HepG2 (cell line): ENCODE data around the gene SOX21. TPM values are rescaled to one million over a fixed set of nuclear protein-coding genes. Genes with fewer than 3 reads are reported as not detected.

Source experiments
- ATAC-seq: fragments of 200-7000 bp; cut with Tn5 transposase; 3 replicates; pipeline ENCODE4 v1.9.1; 2020; ENCODE audit warnings: mild to moderate bottlenecking, moderate library complexity
- BruUV-seq: library from RNA; stranded (reverse); fragments of 400-500 nt; replicated peaks from 2 replicates; lab custom pipeline; 2021; lab: Mats Ljungman, UMichigan
- CTCF ChIA-PET: fragments of 300-600 bp; formaldehyde crosslinking; extraction: SDS; loops from one replicate; lab custom pipeline; 2021; ENCODE audit warnings: low total read pairs, inconsistent platforms, low intra/inter-chr PET ratio; lab: Yijun Ruan, JAX
- POLR2A ChIA-PET: fragments of 350-600 bp; sonication (Branson Sonifier 250); formaldehyde crosslinking; loops from one replicate; lab custom pipeline; 2020; ENCODE audit warnings: antibody characterized with exemption, inconsistent platforms; lab: Yijun Ruan, JAX
- DNase-seq: peaks from one replicate; pipeline ENCODE4 v3.0.0-alpha.2; 2015; ENCODE audit warnings: low spot score
- FAIRE-seq: peaks from 3 replicates; lab custom pipeline; 2011; peaks lifted over from hg19 to GRCh38; lab: Jason Lieb, UNC
- H2AFZ ChIP-seq: one replicate; pipeline ENCODE4 v1.6.1; 2011; ENCODE audit warnings: low read length, inconsistent platforms
- H3K27ac ChIP-seq: fragments of 300-600 bp; 3 replicates; pipeline ENCODE4 v1.8.0; 2011; ENCODE audit warnings: mixed run types, mild to moderate bottlenecking, mixed read lengths, low read length, inconsistent platforms; ENCODE audit not compliant: insufficient read depth; ENCODE audit errors: extremely low read length
- H3K27me3 ChIP-seq, 2 experiments: fragments of 200-600 bp in 1 of 2; 2 replicates in 1 of 2; 3 replicates in 1 of 2; pipeline versions ENCODE4 v1.6.0 to v1.8.0; 2011; ENCODE audit warnings: low read length in 2 of 2, mild to moderate bottlenecking in 2 of 2, moderate library complexity in 2 of 2, inconsistent platforms in 1 of 2; ENCODE audit not compliant: insufficient read depth in 2 of 2, control insufficient read depth in 1 of 2
- H3K36me3 ChIP-seq, 2 experiments: fragments of 200-600 bp in 1 of 2; replicated peaks in 1 of 2; 2 replicates in 1 of 2; 3 replicates in 1 of 2; pipeline versions ENCODE4 v1.5.1 to v1.8.0; 2011; ENCODE audit warnings: low read length in 2 of 2, inconsistent platforms in 1 of 2; ENCODE audit not compliant: insufficient read depth in 2 of 2, control insufficient read depth in 1 of 2
- H3K4me1 ChIP-seq: 2 replicates; pipeline ENCODE4 v1.5.1; 2012; ENCODE audit warnings: low read length, inconsistent platforms; ENCODE audit not compliant: insufficient read depth
- H3K4me2 ChIP-seq: 2 replicates; pipeline ENCODE4 v1.6.0; 2011; ENCODE audit warnings: low read depth, low read length, inconsistent platforms
- H3K4me3 ChIP-seq, 3 experiments: fragments of 200-600 bp in 1 of 3; sonication (generic), shearing (Covaris generic) in 1 of 3; replicated peaks in 1 of 3; 2 replicates each; pipeline ENCODE4 v1.5.1; 2011 to 2016; ENCODE audit warnings: low read length in 3 of 3, inconsistent platforms in 2 of 3, low read depth in 2 of 3, mild to moderate bottlenecking in 2 of 3, control low read depth in 1 of 3, mixed read lengths in 1 of 3; ENCODE audit not compliant: insufficient read depth in 1 of 3
- H3K79me2 ChIP-seq: one replicate; pipeline ENCODE4 v1.6.1; 2011; ENCODE audit warnings: low read length, inconsistent platforms; ENCODE audit not compliant: insufficient read depth
- H3K9ac ChIP-seq: 2 replicates; pipeline ENCODE4 v1.6.0; 2011; ENCODE audit warnings: mild to moderate bottlenecking, low read depth, low read length, inconsistent platforms; ENCODE audit not compliant: insufficient read depth
- H3K9me3 ChIP-seq: 2 replicates; pipeline ENCODE4 v1.5.1; 2012; ENCODE audit warnings: mild to moderate bottlenecking, low read length
- H4K20me1 ChIP-seq: 2 replicates; pipeline ENCODE4 v1.6.0; 2011; ENCODE audit warnings: inconsistent platforms, mild to moderate bottlenecking, low read length, moderate library complexity; ENCODE audit not compliant: insufficient read depth
- ATF7-NPFF ChIP-seq: sonication (generic); formaldehyde crosslinking; IDR thresholded peaks from 2 replicates; pipeline ENCODE4 v1.8.1; 2023; ENCODE audit warnings: mild to moderate bottlenecking, low read depth, missing genetic modification reagents, moderate library complexity
- BCL3 ChIP-seq: sonication (generic); formaldehyde crosslinking; IDR thresholded peaks from 2 replicates; pipeline ENCODE4 v1.5.1; 2020; ENCODE audit warnings: mild to moderate bottlenecking, missing genetic modification reagents, moderate library complexity
- BRF2 ChIP-seq: sonication (generic); formaldehyde crosslinking; IDR thresholded peaks from 2 replicates; pipeline ENCODE4 v1.8.1; 2022; ENCODE audit warnings: mild to moderate bottlenecking, missing genetic modification reagents
- FOXP1 ChIP-seq, 2 experiments: fragments of 450-650 bp in 1 of 2; IDR thresholded peaks; 2 replicates each; pipeline ENCODE4 v1.6.1; 2017 to 2018; ENCODE audit warnings: antibody characterized with exemption in 1 of 2
- MAFF ChIP-seq: IDR thresholded peaks from 2 replicates; pipeline ENCODE4 v1.6.1; 2011; ENCODE audit warnings: low read depth, low read length, improper control_type of control experiment
- NFIB ChIP-seq: sonication (generic); formaldehyde crosslinking; IDR thresholded peaks from 2 replicates; pipeline ENCODE4 v1.9.0; 2021; ENCODE audit warnings: missing genetic modification reagents, mild to moderate bottlenecking, borderline replicate concordance
- REPIN1 ChIP-seq: sonication (generic); formaldehyde crosslinking; IDR thresholded peaks from 2 replicates; pipeline ENCODE4 v1.8.0; 2022; ENCODE audit warnings: missing genetic modification reagents, low read depth, mild to moderate bottlenecking, borderline replicate concordance
- RERE ChIP-seq: IDR thresholded peaks from 2 replicates; pipeline ENCODE4 v1.6.1; 2016; ENCODE audit warnings: low read depth, missing genetic modification reagents, missing compliant biosample characterization
- RFXAP ChIP-seq: sonication (generic); formaldehyde crosslinking; IDR thresholded peaks from 2 replicates; pipeline ENCODE4 v1.4.0; 2020; ENCODE audit warnings: missing genetic modification reagents, borderline replicate concordance
- SP1 ChIP-seq, 2 experiments: fragments of 450-650 bp in 1 of 2; sonication (generic) in 1 of 2; formaldehyde crosslinking in 1 of 2; IDR thresholded peaks; 2 replicates each; pipeline versions ENCODE4 v1.4.0 to v1.6.1; 2016 to 2020; ENCODE audit warnings: missing genetic modification reagents in 1 of 2
- TBL1XR1 ChIP-seq: fragments of 150-350 bp; IDR thresholded peaks from 2 replicates; pipeline ENCODE4 v1.6.1; 2014; ENCODE audit warnings: borderline replicate concordance, low read length; ENCODE audit not compliant: partially characterized antibody
- ZMAT5 ChIP-seq: sonication (generic); formaldehyde crosslinking; IDR thresholded peaks from 2 replicates; pipeline ENCODE4 v1.5.0; 2020; ENCODE audit warnings: mild to moderate bottlenecking, low read depth, missing genetic modification reagents, borderline replicate concordance
- ZNF333 ChIP-seq: sonication (generic); formaldehyde crosslinking; IDR thresholded peaks from 2 replicates; pipeline ENCODE4 v1.4.0; 2020; ENCODE audit warnings: mild to moderate bottlenecking, missing genetic modification reagents, borderline replicate concordance
- ZNF747 ChIP-seq: sonication (generic); formaldehyde crosslinking; IDR thresholded peaks from 2 replicates; pipeline ENCODE4 v1.8.1; 2023; ENCODE audit warnings: missing genetic modification reagents, mild to moderate bottlenecking, borderline replicate concordance
- ZSCAN12 ChIP-seq: sonication (generic); formaldehyde crosslinking; IDR thresholded peaks from 2 replicates; pipeline ENCODE4 v1.9.0; 2021; ENCODE audit warnings: mild to moderate bottlenecking, missing genetic modification reagents
- WGBS: methylation state at CpG from one replicate; pipeline ENCODE4 v1.1.6; 2017; ENCODE audit warnings: low lambda C conversion rate; 5-methylcytosine and 5-hydroxymethylcytosine counted together
- in situ Hi-C: cut with HindIII; loops from 2 replicates; pipeline ENCODE4 v1.10.0; 2017; ENCODE audit warnings: low pct_unique_long_range_greater_than_20kb; ENCODE audit not compliant: extremely low pct_ligation_motif_present
- intact Hi-C: fragments of 100-400 bp; cut with micrococcal nuclease; formaldehyde crosslinking; loops from one replicate; pipeline ENCODE4 v1.10.0; 2022; ENCODE audit not compliant: unreplicated experiment
- polyA plus RNA-seq, 8 experiments: library from polyadenylated mRNA; depleted of rRNA in 3 of 8; stranded (reverse) in 7 of 8; unstranded in 1 of 8; fragments of >200 nt; fragmentation: Illumina TruSeq in 4 of 8; extraction: Trizol in 4 of 8; gene quantifications; 2 replicates each; pipeline versions ENCODE4 v1.2.1 to v1.2.3, GENCODE V29; 2011 to 2016; ENCODE audit warnings: low read depth in 4 of 8, missing spikeins in 1 of 8, mixed read lengths in 1 of 8; ENCODE audit not compliant: insufficient read depth in 1 of 8
- total RNA-seq, 5 experiments: library from RNA; depleted of rRNA; stranded (reverse); fragments of >200 nt; fragmentation: Illumina TruSeq; extraction: Trizol; gene quantifications; 2 replicates each; pipeline ENCODE4 v1.2.3, GENCODE V29; 2016; ENCODE audit warnings: low read depth in 1 of 5

SOX21 gene
- total and polyA plus RNA-seq, 2 of the 13 experiments (the other 11 are each of a cell fraction or from before 2014, with no cell fraction given), result not detected

- no peaks in the 10 kb centered on the region for H3K79me2 ChIP-seq
- no peaks in the 10 kb centered on the region for H3K36me3 ChIP-seq
- POLR2A ChIA-PET, result no interaction called here
- H3K9me3 ChIP-seq, result no peaks in the 10 kb centered on the region
- peaks cover 8 to 68% of the 10 kb centered on the region in 2 experiments; a peak in 4 of 5 replicates for H3K27me3 ChIP-seq
- 48% methylated on average over 24 of the region's 97 CpGs for WGBS
- no TSS peak for BruUV-seq
- no peak for FAIRE-seq
- H2AFZ ChIP-seq, result no peak overlapping the region
- no peaks in the 10 kb centered on the region for H4K20me1 ChIP-seq
- no peak overlapping the region for H3K4me3 ChIP-seq
- no peak for DNase-seq
- H3K9ac ChIP-seq, result no peak overlapping the region
- H3K4me2 ChIP-seq, result no peak overlapping the region; the same call in 1 of the 2 replicates
- in situ Hi-C loops, result no loop called here
- ATAC-seq, result no peak
- no peak overlapping the region for H3K27ac ChIP-seq
- no peaks in the 10 kb centered on the region for H3K4me1 ChIP-seq
- CTCF ChIA-PET, result no interaction called here
- intact Hi-C loops, result loop anchor here (5.0 kb wide), 1 partner anchor 34 kb away; no protein-coding TSS in a partner anchor
- TF ChIP-seq RERE (no peak), SP1 (IDR thresholded peaks at IDR 0.05) (no peak), SP1 (CRISPR knock-in tag; IDR thresholded peaks at IDR 0.05) (no peak), ZNF747 (CRISPR knock-in tag) (no peak), TBL1XR1 (no peak), ATF7-NPFF (CRISPR knock-in tag) (no peak), FOXP1 (IDR thresholded peaks at IDR 0.05) (no peak), FOXP1 (CRISPR knock-in tag; IDR thresholded peaks at IDR 0.05) (no peak), RFXAP (no peak), BCL3 (CRISPR knock-in tag) (no peak), ZNF333 (CRISPR knock-in tag) (no peak), REPIN1 (CRISPR knock-in tag) (no peak), NFIB (CRISPR knock-in tag) (no peak), MAFF (no peak), ZMAT5 (no peak), ZSCAN12 (CRISPR knock-in tag) (no peak), BRF2 (CRISPR knock-in tag) (no peak)
Measured at GRCh38 chr13:94711561-94712286, 621 bp downstream of the SOX21 start.
